OCI-LY3 (cell line): Measurements from ENCODE around the gene GFY.

Source experiments
- H2AFZ ChIP-seq: fragments of 200-600, 300-600 bp; shearing (Covaris generic); 2 replicates; pipeline ENCODE4 v1.6.0; 2014; ENCODE audit warnings: antibody characterized with exemption, low read depth, low read length
- H3K27ac ChIP-seq: fragments of 200-600, 300-600 bp; sonication (generic); 2 replicates; pipeline ENCODE4 v1.5.1; 2014; ENCODE audit warnings: mild to moderate bottlenecking, low read length, moderate library complexity, mixed read lengths
- H3K27me3 ChIP-seq: fragments of 200-600, 300-600 bp; sonication (generic); 2 replicates; pipeline ENCODE4 v1.6.1; 2014; ENCODE audit warnings: low read depth, low read length, mixed read lengths
- H3K36me3 ChIP-seq: fragments of 200-600, 300-600 bp; sonication (generic); replicated peaks from 2 replicates; pipeline ENCODE3; 2014; ENCODE audit warnings: low read depth, low read length, mixed read lengths
- H3K4me1 ChIP-seq: fragments of 300-600, 200-600 bp; sonication (generic); 2 replicates; pipeline ENCODE4 v1.6.1; 2014; ENCODE audit warnings: low read length, mixed read lengths
- H3K4me2 ChIP-seq: fragments of 200-600, 300-600 bp; sonication (generic); 2 replicates; pipeline ENCODE4 v1.6.1; 2014; ENCODE audit warnings: low read length, mixed read lengths
- H3K4me3 ChIP-seq: fragments of 300-600, 200-600 bp; sonication (generic); 2 replicates; pipeline ENCODE4 v1.5.1; 2014; ENCODE audit warnings: antibody characterized with exemption, mild to moderate bottlenecking, low read length, moderate library complexity
- H3K79me2 ChIP-seq: fragments of 300-600, 200-600 bp; shearing (Covaris generic); 2 replicates; pipeline ENCODE4 v1.6.1; 2014; ENCODE audit warnings: mild to moderate bottlenecking, low read length, mixed read lengths
- H3K9ac ChIP-seq: fragments of 300-600, 200-600 bp; shearing (Covaris generic); 2 replicates; pipeline ENCODE4 v1.6.0; 2014; ENCODE audit warnings: mild to moderate bottlenecking, low read length, moderate library complexity
- H3K9me3 ChIP-seq: fragments of 200-600, 300-600 bp; shearing (Covaris generic); 2 replicates; pipeline ENCODE4 v1.6.1; 2014; ENCODE audit warnings: low read length, mixed read lengths; ENCODE audit not compliant: insufficient read depth
- H4K20me1 ChIP-seq: fragments of 200-600, 300-600 bp; sonication (generic); 2 replicates; pipeline ENCODE4 v1.6.1; 2016; ENCODE audit warnings: low read length, mixed read lengths; ENCODE audit not compliant: insufficient read depth
- EZH2phosphoT487 ChIP-seq: fragments of 200-600 bp; shearing (Covaris generic); IDR thresholded peaks from 2 replicates; pipeline ENCODE4 v1.6.1; 2018; ENCODE audit warnings: antibody characterized with exemption, mixed run types, low read depth
- TF ChIP-seq, protein P1 (sequence below): fragments of 200-600, 300-600 bp; sonication (generic); IDR thresholded peaks from 2 replicates; pipeline ENCODE4 v1.5.1; 2014; ENCODE audit warnings: antibody characterized with exemption, low read length, low read depth

Gene GFY

DNA sequence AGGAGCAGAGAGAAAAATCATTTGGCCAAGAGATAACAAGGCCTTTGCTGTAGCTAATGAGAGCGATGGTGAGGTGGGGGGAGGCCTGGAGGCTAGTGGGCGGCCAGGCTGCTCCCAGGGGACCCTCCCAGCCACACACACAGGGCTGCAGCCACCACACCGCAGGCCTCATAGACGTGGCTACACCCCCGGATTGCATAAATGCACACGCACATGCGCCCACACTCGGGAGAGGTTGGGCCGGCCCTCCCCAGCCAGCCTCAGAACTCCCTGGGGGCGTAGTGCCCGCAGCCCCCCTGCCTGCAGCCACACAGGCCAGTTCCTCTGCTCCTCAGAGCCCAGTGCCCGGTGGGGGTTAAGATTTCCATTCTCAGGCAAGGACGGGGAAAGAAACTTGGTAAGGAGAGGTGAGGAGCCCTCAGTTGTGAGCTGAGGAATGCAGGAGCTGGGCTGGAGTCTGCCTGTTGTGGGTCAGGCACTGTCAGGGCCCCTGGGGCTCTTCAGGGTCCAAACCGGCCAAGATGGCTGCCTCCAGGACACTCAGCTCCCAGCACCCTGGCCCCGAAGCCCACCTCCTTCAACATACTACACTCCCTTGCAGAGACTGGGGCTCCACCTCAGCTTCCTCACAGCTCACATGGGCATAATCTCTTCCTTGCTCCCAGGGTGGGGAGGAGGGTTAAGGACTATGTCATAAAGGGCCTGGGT, 9.9 kb upstream of the GFY start:
- TF ChIP-seq, protein P1, sequence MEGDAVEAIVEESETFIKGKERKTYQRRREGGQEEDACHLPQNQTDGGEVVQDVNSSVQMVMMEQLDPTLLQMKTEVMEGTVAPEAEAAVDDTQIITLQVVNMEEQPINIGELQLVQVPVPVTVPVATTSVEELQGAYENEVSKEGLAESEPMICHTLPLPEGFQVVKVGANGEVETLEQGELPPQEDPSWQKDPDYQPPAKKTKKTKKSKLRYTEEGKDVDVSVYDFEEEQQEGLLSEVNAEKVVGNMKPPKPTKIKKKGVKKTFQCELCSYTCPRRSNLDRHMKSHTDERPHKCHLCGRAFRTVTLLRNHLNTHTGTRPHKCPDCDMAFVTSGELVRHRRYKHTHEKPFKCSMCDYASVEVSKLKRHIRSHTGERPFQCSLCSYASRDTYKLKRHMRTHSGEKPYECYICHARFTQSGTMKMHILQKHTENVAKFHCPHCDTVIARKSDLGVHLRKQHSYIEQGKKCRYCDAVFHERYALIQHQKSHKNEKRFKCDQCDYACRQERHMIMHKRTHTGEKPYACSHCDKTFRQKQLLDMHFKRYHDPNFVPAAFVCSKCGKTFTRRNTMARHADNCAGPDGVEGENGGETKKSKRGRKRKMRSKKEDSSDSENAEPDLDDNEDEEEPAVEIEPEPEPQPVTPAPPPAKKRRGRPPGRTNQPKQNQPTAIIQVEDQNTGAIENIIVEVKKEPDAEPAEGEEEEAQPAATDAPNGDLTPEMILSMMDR = no peak
- TF ChIP-seq EZH2phosphoT487 = no peak
- Histone ChIP-seq H3K9ac (no peak overlapping the region), H4K20me1 (no peaks in the 10 kb centered on the region), H3K4me1 (peaks cover under 1% of the 10 kb centered on the region; the same call in 1 of the 2 replicates), H3K36me3 (no peaks in the 10 kb centered on the region), H3K27ac (no peak overlapping the region), H3K4me2 (no peak overlapping the region), H3K79me2 (no peaks in the 10 kb centered on the region), H3K9me3 (no peaks in the 10 kb centered on the region), H3K27me3 (peaks cover 8% of the 10 kb centered on the region; the same call in 1 of the 2 replicates), H3K4me3 (no peak overlapping the region), H2AFZ (peak overlapping the region; percentile 33; the same call in 1 of the 2 replicates)

DNA sequence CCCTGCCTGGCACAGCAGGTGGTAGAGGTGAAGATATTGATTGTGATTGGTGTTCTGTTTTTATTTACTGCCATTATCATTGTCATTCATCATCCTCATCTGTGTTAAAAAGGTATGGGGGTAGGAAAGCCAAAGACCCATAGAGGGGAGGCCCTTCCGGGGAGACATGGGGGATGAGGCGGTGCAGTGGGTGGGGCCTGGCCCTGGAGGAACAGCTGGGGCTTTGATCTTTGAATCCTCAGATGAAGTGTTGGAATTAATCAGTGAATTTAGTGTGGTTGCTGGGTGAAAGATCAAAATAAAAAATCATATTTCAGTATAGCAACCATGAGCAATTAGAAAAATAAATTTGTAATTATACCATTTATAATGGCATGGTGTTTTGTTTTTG, 9.4 kb upstream of the GFY start:
- Histone ChIP-seq H3K4me2 (no peak overlapping the region), H3K36me3 (no peaks in the 10 kb centered on the region), H3K4me3 (no peak overlapping the region), H2AFZ (no peak overlapping the region; the same call in 1 of the 2 replicates), H3K27me3 (peaks cover 8% of the 10 kb centered on the region; the same call in 1 of the 2 replicates), H3K9me3 (no peaks in the 10 kb centered on the region), H3K4me1 (no peaks in the 10 kb centered on the region), H3K27ac (no peak overlapping the region), H3K79me2 (no peaks in the 10 kb centered on the region), H3K9ac (no peak overlapping the region), H4K20me1 (no peaks in the 10 kb centered on the region)
- no peak for TF ChIP-seq EZH2phosphoT487
- TF ChIP-seq, protein P1 = no peak

DNA sequence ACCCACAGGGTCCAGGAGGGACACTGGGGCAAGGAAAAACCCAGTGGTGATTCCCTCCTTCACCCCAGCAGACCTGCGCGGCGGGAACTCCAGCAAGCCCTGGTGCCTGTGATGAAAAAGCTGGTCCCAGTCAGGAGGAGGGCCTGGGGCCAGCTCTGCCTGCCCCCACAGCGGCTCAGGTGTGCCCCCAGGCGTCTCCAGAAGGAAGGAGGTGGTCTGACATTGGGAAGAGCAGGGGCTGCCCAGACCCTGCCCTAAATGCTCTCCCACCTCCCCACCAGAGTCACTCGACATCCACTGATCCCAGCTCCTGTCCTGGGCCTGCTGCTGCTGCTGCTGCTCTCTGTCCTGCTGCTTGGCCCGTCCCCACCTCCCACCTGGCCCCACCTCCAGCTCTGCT, 8.1 kb upstream of the GFY start:
- Histone ChIP-seq H2AFZ (no peak overlapping the region), H3K27ac (no peak overlapping the region), H3K4me2 (no peak overlapping the region), H3K9ac (no peak overlapping the region), H3K4me3 (no peak overlapping the region), H3K79me2 (no peaks in the 10 kb centered on the region), H3K9me3 (no peaks in the 10 kb centered on the region), H3K4me1 (no peaks in the 10 kb centered on the region), H3K27me3 (peaks cover 8% of the 10 kb centered on the region; the same call in 1 of the 2 replicates), H4K20me1 (no peaks in the 10 kb centered on the region), H3K36me3 (no peaks in the 10 kb centered on the region)
- TF ChIP-seq EZH2phosphoT487 = no peak
- TF ChIP-seq, protein P1 = peak; percentile 29

DNA sequence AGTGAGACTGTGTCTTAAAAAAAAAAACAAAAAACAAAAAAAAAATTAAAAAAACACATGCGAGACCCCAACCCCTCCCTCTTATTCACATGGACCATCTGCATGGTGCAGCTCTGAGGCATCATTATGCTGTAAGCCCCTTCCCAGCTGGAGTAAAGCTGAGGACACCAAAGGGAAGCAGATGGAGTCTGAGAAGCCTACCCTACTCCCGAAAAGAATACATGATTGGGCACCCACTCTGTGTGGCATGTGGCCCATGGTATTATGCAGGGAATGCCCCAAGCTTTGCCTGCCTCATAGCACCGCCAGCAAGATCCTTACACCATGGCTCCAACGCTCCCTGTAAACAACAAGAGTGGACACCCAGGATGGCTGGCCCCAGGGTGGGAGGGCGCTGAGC, 6.7 kb upstream of the GFY start:
- Histone ChIP-seq H3K27ac (no peak overlapping the region), H2AFZ (no peak overlapping the region), H3K27me3 (peaks cover 11% of the 10 kb centered on the region), H3K4me2 (no peak overlapping the region), H4K20me1 (no peaks in the 10 kb centered on the region), H3K9me3 (no peaks in the 10 kb centered on the region), H3K4me3 (no peak overlapping the region), H3K9ac (no peak overlapping the region), H3K36me3 (no peaks in the 10 kb centered on the region), H3K79me2 (no peaks in the 10 kb centered on the region), H3K4me1 (no peaks in the 10 kb centered on the region)
- TF ChIP-seq EZH2phosphoT487 = no peak
- TF ChIP-seq, protein P1 = no peak
